DMS53 (cell line): ENCODE results near the gene CYRIA.
A peak's percentile ranks its signal among the peaks of the same experiment; 100 is the strongest.

ENCODE experiments used
- DNase-seq: peaks from one replicate; lab custom pipeline; 2025; lab: John Stamatoyannopoulos, UW

Gene CYRIA

GRCh38 chr2:16669388-16669787, 3.8 kb upstream of the CYRIA start:
- DNase-seq, result no peak

- peak; percentile 27 for DNase-seq
These were observed 791 bp upstream of the CYRIA start for GRCh38 chr2:16666449-16666801.

- DNase-seq, result peak; percentile 60
These were observed 556 bp downstream of the CYRIA start for GRCh38 chr2:16664809-16665747.

- DNase-seq, result peak; percentile 15
These were observed 1.4 kb downstream of the CYRIA start for GRCh38 chr2:16664052-16664731.

GRCh38 chr2:16663121-16663905, 2.3 kb downstream of the CYRIA start:
- DNase-seq, result peak; percentile 10

GRCh38 chr2:16661936-16662839, 3.4 kb downstream of the CYRIA start:
- peak; percentile 3 for DNase-seq

GRCh38 chr2:16661526-16661925, 4.1 kb downstream of the CYRIA start:
- no peak for DNase-seq

GRCh38 chr2:16660556-16660955, 5.1 kb downstream of the CYRIA start:
- DNase-seq, result no peak

- no peak for DNase-seq
These were observed 5.5 kb downstream of the CYRIA start for GRCh38 chr2:16660114-16660513.

- no peak for DNase-seq
These were observed 7.4 kb downstream of the CYRIA start for GRCh38 chr2:16658076-16658739.

GRCh38 chr2:16657671-16658070, 8.0 kb downstream of the CYRIA start:
- DNase-seq, result no peak

- DNase-seq, result no peak
These were observed 8.7 kb downstream of the CYRIA start for GRCh38 chr2:16656784-16657391.

GRCh38 chr2:16655905-16656642, 9.6 kb downstream of the CYRIA start:
- DNase-seq, result no peak

GRCh38 chr2:16655445-16655837, 10.2 kb downstream of the CYRIA start:
- no peak for DNase-seq

GRCh38 chr2:16654833-16655444, 10.7 kb downstream of the CYRIA start:
- DNase-seq, result no peak

GRCh38 chr2:16653799-16654198, 11.8 kb downstream of the CYRIA start:
- DNase-seq, result no peak

GRCh38 chr2:16653083-16653375, 12.6 kb downstream of the CYRIA start:
- no peak for DNase-seq

- DNase-seq, result no peak
These were observed 13.1 kb downstream of the CYRIA start for GRCh38 chr2:16652296-16653082.
